ENCODE results near the gene TSPAN9.

Gene TSPAN9

DNA sequence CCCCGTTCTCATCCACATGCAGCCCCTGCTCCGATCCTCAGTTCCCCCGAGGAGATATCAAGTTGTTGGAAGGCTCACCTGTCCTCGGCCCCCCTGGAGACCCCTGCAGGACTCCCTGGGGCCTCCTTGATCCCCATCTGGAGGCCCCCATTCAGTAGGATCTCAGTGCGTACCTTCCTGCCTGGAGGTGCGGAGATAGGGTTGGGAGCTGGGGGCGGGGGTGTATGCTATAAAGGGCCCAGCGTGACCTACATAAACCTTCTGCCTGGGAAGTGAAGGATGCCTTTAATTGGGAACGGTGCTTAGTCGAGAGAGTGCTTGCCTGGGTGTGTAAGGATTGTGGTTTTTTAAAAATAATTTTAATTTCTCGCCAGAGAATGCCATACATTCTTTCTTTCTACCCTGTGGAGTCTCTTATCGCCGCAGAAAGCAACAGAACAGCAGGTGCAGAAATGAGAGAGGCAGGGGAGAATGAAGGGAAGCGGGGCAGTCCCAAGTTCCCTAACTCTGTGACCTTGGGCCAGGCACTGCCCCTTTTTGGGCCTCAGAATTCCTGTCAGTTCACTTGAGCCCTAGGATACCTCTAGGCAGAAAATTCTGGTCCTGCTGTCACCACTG lies 153.7 kb downstream of the TSPAN9 start:
- no peak for DNase-seq

DNA sequence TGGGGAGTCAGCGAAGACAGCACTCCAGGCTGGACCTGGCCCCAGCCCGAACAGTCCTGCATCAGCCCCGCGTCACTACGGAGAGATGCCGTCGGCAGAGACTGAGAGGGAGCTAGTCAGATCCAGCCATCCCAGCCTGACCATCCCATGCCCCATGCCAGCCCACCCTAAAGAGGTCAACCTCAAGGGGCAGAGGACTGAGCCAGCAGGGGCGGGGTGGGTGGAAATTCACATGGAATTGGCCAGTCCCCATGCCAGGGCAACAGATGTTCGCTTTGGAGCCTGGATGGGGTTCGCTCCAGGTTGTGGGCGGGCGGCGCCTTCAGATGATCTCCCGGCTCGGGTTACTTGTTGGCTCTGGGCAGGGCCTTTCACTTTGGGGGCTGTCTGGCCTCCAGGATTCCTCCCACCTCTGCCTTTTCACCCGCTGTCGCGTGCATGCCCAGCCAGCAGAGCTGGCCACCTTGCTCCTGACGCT lies 154.3 kb downstream of the TSPAN9 start:
- no peak for DNase-seq

- DNase-seq = no peak
Measured at GRCh38 chr12:3233797-3234196, 156.6 kb downstream of the TSPAN9 start.

GRCh38 chr12:3236345-3237187 lies 159.4 kb downstream of the TSPAN9 start:
- no peak for DNase-seq

GRCh38 chr12:3238196-3238595 lies 161.0 kb downstream of the TSPAN9 start:
- DNase-seq = no peak

- DNase-seq = no peak
Measured at GRCh38 chr12:3241621-3242020, 164.4 kb downstream of the TSPAN9 start.

DNA sequence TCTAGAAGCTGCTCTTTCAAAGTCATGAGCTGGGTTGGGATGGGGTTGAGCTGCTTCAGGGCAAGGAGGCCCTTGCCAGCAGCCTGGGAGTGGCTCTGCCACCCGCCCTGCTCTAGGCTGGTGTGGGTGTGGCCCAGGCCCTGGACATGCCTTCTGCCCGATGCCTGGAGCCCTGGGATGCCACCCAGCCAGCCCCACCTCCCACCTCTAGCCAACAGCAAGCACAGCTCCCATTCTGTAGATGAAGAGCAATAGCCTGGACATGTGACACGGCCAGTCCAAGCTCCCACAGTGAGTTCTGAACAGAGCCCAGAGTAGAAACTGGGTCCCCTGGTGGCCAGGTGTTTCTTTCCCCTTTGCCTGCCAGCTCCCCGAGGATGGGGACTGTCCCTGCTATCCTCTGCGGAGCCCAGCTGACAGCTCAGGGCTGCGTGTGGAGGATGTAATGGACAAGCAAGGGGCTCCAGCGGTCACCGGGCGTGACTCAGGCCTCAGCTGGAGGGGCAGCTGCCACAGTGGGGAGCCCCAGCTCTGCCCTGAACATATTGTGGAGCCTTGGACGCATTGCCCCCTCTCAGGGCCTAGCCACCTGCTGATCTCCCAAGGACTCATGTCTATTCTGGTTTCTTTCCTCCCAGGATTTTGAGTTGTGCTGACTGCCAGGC lies 165.2 kb downstream of the TSPAN9 start:
- DNase-seq = no peak

DNA sequence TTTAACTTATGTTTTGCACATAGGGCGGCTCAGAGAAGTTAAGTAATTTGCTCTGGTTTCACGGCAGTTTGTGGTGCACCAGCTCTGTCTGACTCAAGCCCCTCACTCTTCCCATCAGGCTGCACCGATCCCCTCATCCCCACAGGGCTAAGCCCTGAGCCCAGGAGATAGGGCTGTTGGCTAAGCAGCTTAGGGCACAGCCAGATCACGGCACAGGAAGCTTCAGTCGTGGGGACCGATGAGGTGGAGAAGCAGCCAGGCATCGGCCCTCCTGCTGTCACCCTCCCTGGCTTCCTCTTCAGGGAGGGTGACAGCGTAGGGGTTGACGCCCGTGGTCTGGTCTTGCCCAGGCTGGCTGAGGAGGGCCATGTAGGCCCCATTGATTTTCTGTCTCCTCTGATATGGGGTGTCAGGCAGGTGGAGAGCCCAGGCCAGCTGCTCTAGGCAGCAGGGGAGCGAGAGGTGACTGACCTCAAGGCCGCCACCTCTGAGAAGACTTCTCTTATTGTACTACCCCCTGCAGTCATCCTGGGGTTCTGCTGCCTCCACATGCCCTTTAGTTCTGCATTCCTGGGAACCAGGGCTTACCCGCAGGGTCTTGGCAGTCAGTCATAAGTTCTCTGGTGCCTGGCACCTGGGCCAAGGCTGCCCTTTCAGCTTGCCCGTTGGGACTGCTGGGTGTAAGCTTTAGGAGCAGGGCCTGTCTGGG lies 166.4 kb downstream of the TSPAN9 start:
- DNase-seq = no peak

DNA sequence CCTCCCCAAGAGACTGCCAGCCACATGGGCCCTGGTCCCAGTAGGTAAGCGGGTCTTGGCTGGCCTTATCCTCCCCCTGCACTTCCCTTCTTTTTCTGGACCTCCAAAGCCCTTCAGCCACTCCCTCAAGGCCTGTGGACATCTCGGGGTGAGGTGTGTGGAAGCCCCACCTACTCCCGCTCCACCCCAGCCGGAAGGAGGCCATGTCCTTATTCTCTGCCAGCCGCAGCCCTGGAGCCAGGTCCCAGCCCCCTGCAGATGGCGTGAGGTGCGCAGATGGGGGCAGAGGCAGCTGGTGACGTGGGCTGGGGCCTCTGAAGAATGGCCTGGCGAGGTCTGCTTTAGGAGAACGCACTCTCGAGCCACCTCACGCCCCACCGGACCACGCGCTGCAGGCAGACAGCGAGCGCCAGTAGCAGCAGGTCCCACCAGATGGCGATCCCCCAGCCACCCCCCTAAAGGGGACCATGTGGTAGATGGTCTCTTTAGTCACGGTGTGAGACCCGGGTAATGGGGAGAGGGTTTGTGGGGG lies 167.1 kb downstream of the TSPAN9 start:
- DNase-seq = no peak

GRCh38 chr12:3246253-3246652 lies 169.1 kb downstream of the TSPAN9 start:
- no peak for DNase-seq

- no peak for DNase-seq
Measured at GRCh38 chr12:3247077-3247476, 169.9 kb downstream of the TSPAN9 start.

DNA sequence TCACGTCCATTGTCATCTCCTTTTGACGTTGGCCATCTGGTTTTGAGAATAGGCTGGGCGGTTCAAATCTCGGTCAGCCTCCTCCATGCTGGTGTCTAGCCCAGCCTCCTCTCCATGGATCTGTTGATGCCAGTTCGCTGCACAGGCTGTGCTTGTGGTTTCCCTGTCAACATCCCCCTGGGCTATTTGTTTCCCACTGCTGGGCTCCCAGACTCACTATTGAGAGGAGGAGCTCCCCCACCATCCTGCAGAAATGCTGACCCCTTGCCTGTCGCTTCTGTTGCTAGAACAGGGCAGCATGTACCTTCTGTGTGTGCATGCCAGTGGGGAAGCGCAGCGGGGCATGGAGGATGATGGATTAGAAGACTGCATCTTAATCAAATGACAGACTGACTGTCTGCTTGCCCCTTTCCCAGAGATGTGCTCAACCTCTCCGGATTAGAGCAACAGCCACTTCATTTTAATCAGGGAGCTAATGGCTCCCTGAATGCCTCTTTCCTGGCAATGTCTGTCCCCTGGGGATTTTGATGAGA lies 170.5 kb downstream of the TSPAN9 start:
- DNase-seq = no peak

GRCh38 chr12:3249081-3249800 lies 172.1 kb downstream of the TSPAN9 start:
- DNase-seq = no peak

GRCh38 chr12:3250034-3250433 lies 172.9 kb downstream of the TSPAN9 start:
- DNase-seq = no peak

DNA sequence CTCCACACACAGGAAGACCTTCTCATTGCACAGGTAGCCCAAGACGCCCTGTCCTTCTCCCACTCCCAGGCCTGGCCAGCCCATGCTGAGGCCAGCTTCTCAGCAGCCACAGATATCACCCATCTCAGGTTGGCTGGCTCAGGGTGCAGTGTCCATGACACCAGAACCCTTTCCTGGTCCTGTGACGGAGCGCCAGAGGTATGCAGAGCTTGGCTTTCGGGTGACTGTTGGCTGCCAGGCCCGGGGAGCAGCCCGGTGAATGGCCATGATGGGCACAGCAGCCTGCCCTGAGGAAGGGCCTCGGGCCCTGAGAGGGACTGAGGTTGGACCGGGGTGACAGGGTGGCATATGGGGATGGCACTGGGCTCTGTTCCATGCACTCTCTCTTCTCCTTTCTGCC lies 173.4 kb downstream of the TSPAN9 start:
- no peak for DNase-seq

DNA sequence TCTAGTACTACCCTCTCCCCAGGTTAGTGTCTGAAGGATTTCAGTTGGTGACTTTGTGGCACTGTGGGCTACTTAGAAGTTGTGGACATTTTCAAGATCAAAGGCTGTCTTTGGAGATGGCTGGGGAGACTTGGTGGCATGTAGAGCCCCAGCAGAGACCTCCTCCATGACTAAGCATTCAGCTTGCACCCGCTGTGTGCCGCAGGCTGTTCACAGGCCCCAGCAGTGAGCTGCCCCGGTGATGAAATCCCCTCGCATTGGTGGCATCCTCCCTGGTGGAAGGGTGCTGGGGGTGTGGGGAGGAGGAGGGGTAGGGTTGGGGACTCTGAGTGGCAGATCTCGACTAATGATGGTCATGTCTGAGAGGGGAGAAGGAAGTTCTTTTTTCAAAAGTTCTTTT lies 173.9 kb downstream of the TSPAN9 start:
- DNase-seq = no peak

DNA sequence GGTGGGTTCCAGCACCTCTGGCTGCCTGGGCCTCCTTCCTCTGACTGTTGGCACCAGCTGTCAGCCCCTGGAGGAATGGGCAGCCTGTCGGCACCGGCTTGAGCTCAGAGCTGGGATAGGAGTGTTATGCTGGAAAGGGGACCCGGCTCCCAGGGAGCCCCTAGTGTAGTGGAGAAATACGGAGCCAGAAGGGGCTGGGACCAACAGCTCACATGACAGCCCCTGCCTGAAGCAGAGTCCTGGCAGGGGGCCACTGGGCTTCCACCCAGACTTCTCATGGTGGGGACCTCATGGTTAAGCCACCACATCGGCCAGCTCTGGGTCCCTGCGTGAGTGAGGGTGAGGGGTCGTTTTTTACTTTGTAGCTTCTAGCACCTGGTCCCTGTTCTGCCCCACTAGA lies 174.5 kb downstream of the TSPAN9 start:
- no peak for DNase-seq

DNA sequence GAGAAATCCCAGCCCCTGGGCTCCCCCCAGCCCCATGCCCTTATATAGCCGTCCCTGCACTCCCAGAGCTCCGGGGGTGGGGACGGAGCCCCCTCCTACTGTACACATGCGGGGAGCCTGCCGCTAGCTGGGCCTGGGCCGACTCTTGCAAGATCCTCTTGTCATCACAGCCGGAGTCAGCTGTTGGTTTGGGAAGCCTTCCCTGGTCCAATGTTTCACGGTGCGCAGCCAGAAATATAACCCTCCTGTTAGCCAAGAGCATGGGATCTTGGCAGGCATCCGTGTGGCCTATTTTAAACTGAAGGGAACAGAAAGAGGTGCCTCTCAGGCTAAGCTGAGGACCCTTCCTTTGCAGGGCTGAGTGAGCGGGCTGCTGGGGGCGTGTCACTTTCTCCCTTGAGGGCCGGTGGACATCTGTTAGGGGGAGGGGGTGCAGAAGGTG lies 175.3 kb downstream of the TSPAN9 start:
- no peak for DNase-seq

DNA sequence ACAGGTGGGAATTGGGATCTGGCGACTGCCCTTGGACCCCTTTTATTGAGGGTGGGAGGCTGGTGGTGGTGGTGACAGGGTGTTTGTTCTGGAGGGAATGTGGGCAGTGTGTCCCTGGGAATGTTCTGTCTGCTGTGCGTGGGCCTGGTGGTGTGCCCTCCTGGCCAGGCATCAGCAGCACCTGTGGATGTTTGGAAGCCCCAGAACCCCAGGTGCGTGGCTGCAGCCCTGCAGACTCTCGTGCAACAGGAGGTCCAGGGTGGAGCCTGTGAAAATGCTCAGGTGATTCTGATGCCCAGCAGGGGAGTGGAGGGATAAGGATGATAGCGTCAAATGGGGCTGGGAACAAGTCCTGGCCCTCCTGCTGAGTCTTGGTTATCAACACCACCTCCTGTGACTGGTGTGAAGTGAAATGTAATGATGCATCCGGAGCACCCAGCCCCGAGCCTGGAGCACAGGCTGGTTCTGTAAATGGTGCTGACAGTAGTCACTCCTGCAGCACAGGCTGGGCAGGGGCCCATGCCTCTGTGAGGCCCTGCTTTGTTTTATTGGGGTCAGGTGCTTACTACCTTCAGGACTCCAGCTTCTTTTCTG lies 176.6 kb downstream of the TSPAN9 start:
- no peak for DNase-seq

DNA sequence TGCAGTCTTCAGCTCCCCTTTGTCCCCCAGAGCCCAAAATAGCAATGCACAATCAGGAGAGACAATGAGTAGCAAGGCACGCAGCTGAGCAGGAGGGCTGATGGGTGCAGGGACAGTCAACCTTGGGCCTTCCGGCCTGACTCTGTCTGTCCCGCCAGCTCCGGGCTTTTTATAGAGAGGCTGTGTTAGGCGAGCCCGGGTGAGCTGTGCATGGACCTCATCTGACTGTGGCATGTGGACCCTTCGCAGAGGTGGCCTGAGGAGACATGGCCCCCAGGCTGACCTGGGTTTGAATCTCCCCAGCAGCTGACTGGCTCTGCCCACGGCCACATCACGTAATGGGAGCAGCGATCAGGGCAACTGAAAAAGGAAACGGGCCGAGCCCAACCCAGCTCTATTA lies 177.9 kb downstream of the TSPAN9 start:
- no peak for DNase-seq

DNA sequence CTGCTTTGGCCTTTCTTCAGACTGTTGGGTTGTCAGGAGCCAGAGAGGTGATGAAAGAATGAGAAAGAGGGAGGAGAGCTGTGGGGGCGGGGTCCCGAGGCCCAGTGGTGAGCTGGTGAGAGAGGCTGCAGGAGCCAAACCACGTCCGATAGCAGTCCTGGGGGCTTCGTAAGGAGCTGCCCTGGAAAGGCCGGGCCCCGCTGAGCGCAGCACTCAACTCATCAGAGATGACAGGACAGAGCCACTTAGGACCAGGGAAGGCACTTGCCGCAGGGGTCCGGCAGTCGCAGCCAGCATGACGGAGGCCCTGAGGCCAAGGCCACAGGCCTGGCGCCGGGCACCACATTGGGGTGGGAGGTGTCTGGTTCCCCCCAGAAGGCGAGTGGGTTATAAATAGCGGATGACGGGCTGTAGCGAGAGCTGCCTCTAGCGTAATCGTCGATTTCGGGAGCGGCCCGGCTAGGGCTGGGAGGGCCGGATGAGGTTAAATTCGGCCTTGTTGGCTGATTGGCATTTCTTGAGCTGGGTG lies 179.0 kb downstream of the TSPAN9 start:
- DNase-seq = no peak

Data from GDM1 (cell line).